Gastroesophageal sphincter (tissue), 3 donors: ENCODE results near the gene NDUFB8.

Experiments
- CTCF ChIP-seq, 4 experiments: fragments of 200-600 bp in 2 of 4; fragments of 450-650 bp in 2 of 4; sonication (generic) in 1 of 4; IDR thresholded peaks; one replicate each; pipeline ENCODE4 v1.5.1; 2017 to 2019; ENCODE audit warnings: antibody characterized with exemption in 4 of 4, mild to moderate bottlenecking in 2 of 4, moderate library complexity in 2 of 4
- POLR2AphosphoS5 ChIP-seq: sonication (generic); formaldehyde crosslinking; IDR thresholded peaks from one replicate; pipeline ENCODE4 v1.6.1; 2017; ENCODE audit warnings: antibody characterized with exemption

GRCh38 chr10:100531761-100532160, 2.1 kb upstream of the NDUFB8 start:
- TF ChIP-seq POLR2AphosphoS5, result no peak
- TF ChIP-seq CTCF (IDR thresholded peaks at IDR 0.05), result no peak
